H1 (cell line): ENCODE results near the gene TNP2.

Experiments used
- BRCA1 ChIP-seq: IDR thresholded peaks from 2 replicates; pipeline ENCODE4 v1.6.1; 2012; ENCODE audit warnings: low read depth, low read length, improper control_type of control experiment
- EZH2 ChIP-seq: fragments of 200-600 bp; sonication (generic); IDR thresholded peaks from 2 replicates; pipeline ENCODE4 v1.7.1; 2012; ENCODE audit warnings: low read depth, mild to moderate bottlenecking, moderate library complexity, low read length, inconsistent platforms; ENCODE audit not compliant: severe bottlenecking
- JUND ChIP-seq: IDR thresholded peaks from 2 replicates; pipeline ENCODE4 v1.6.1; 2011; ENCODE audit warnings: mild to moderate bottlenecking, improper control_type of control experiment, low read length
- MAX ChIP-seq: IDR thresholded peaks from 2 replicates; pipeline ENCODE4 v1.6.1; 2012; ENCODE audit warnings: inconsistent platforms
- NRF1 ChIP-seq: IDR thresholded peaks from 2 replicates; pipeline ENCODE4 v1.6.1; 2011; ENCODE audit warnings: mild to moderate bottlenecking, low read depth, low read length, improper control_type of control experiment
- POLR2A ChIP-seq, 2 experiments: IDR thresholded peaks; 1 replicate in 1 of 2; 2 replicates in 1 of 2; pipeline ENCODE4 v1.6.1; 2011; ENCODE audit warnings: low read depth in 2 of 2, low read length in 2 of 2, mild to moderate bottlenecking in 2 of 2; ENCODE audit errors: control extremely low read depth in 1 of 2
- RAD21 ChIP-seq, 2 experiments: IDR thresholded peaks in 1 of 2; conservative IDR thresholded peaks in 1 of 2; 2 replicates each; pipeline ENCODE4 v1.6.1; 2011; ENCODE audit warnings: low read depth in 2 of 2, low read length in 2 of 2, improper control_type of control experiment in 1 of 2, inconsistent platforms in 1 of 2, mild to moderate bottlenecking in 1 of 2, moderate library complexity in 1 of 2
- TBP ChIP-seq: IDR thresholded peaks from 2 replicates; pipeline ENCODE4 v1.6.1; 2011; ENCODE audit warnings: low read depth, low read length, improper control_type of control experiment
- YY1 ChIP-seq: IDR thresholded peaks from 2 replicates; pipeline ENCODE4 v1.6.1; 2011; ENCODE audit warnings: low read depth, mild to moderate bottlenecking, low read length
- TF ChIP-seq, protein P1 (sequence below), 3 experiments: IDR thresholded peaks; 1 replicate in 2 of 3; 2 replicates in 1 of 3; pipeline versions ENCODE4 v1.5.1 to v1.6.1; 2011; ENCODE audit warnings: low read length in 3 of 3, mild to moderate bottlenecking in 3 of 3, inconsistent platforms in 2 of 3, low read depth in 1 of 3, moderate library complexity in 1 of 3; ENCODE audit not compliant: insufficient read depth in 1 of 3; ENCODE audit errors: control extremely low read depth in 1 of 3

- TF ChIP-seq, protein P1, sequence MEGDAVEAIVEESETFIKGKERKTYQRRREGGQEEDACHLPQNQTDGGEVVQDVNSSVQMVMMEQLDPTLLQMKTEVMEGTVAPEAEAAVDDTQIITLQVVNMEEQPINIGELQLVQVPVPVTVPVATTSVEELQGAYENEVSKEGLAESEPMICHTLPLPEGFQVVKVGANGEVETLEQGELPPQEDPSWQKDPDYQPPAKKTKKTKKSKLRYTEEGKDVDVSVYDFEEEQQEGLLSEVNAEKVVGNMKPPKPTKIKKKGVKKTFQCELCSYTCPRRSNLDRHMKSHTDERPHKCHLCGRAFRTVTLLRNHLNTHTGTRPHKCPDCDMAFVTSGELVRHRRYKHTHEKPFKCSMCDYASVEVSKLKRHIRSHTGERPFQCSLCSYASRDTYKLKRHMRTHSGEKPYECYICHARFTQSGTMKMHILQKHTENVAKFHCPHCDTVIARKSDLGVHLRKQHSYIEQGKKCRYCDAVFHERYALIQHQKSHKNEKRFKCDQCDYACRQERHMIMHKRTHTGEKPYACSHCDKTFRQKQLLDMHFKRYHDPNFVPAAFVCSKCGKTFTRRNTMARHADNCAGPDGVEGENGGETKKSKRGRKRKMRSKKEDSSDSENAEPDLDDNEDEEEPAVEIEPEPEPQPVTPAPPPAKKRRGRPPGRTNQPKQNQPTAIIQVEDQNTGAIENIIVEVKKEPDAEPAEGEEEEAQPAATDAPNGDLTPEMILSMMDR (IDR thresholded peaks at IDR 0.05; ENCODE audit: control extremely low read depth in 1 of 3, insufficient read depth in 1 of 3, low read depth in 1 of 3, low read length in 3 of 3), result no peak
- TF ChIP-seq EZH2 (no peak), YY1 (no peak), MAX (no peak), POLR2A (IDR thresholded peaks at IDR 0.05; ENCODE audit: control extremely low read depth in 1 of 2, low read depth in 2 of 2, low read length in 2 of 2) (no peak), RAD21 (IDR thresholded peaks at IDR 0.05 in 1 of 2, conservative IDR thresholded peaks at IDR 0.05 in 1 of 2; ENCODE audit: low read depth in 2 of 2, low read length in 2 of 2) (no peak), TBP (no peak), NRF1 (no peak), BRCA1 (no peak), JUND (no peak)
These were observed 3.4 kb upstream of the TNP2 start for GRCh38 chr16:11272484-11272883.
